ENCODE results near the gene LFNG.

- TF ChIP-seq CTCF (IDR thresholded peaks at IDR 0.05) (no peak), POLR2A (IDR thresholded peaks at IDR 0.05) (no peak)
These were observed 30.9 kb upstream of the LFNG start for GRCh38 chr7:2488681-2489080.

Measured in vagina (tissue), 2 donors.